CD14-positive monocyte (primary cell): ENCODE data around the gene FAM171A1. TPM values are rescaled to one million over a fixed set of nuclear protein-coding genes. Genes with fewer than 3 reads are reported as not detected.

Experiments used
- DNase-seq, 3 donors: peaks; one replicate each; pipeline ENCODE4 v3.0.0-alpha.2; 2011 to 2022
- H2AFZ ChIP-seq: 2 replicates; pipeline ENCODE4 v1.6.0; 2012; ENCODE audit warnings: mild to moderate bottlenecking, low read depth, low read length, inconsistent platforms; ENCODE audit not compliant: insufficient read depth, poor library complexity, severe bottlenecking
- H3K27ac ChIP-seq, 2 donors: 1 replicate in 1 of 2; 2 replicates in 1 of 2; pipeline ENCODE4 v1.5.1; 2012 to 2013; ENCODE audit warnings: low read length in 2 of 2, control low read depth in 1 of 2, inconsistent platforms in 1 of 2, low read depth in 1 of 2, mild to moderate bottlenecking in 1 of 2
- H3K27me3 ChIP-seq, 2 donors: one replicate each; pipeline versions ENCODE4 v1.6.0 to v1.6.1; 2011 to 2013; ENCODE audit warnings: low read length in 2 of 2; ENCODE audit not compliant: control insufficient read depth in 2 of 2, insufficient read depth in 2 of 2
- H3K36me3 ChIP-seq, 2 donors: replicated peaks in 1 of 2; 1 replicate in 1 of 2; 2 replicates in 1 of 2; pipeline versions ENCODE4 v1.5.1 to v1.6.1; 2012 to 2013; ENCODE audit warnings: low read length in 2 of 2, control low read depth in 1 of 2, inconsistent platforms in 1 of 2, mild to moderate bottlenecking in 1 of 2; ENCODE audit not compliant: insufficient read depth in 2 of 2, control insufficient read depth in 1 of 2
- H3K4me1 ChIP-seq, 2 donors: 1 replicate in 1 of 2; 2 replicates in 1 of 2; pipeline versions ENCODE4 v1.5.1 to v1.6.1; 2012 to 2013; ENCODE audit warnings: low read length in 2 of 2, control low read depth in 1 of 2, inconsistent platforms in 1 of 2, mild to moderate bottlenecking in 1 of 2, moderate library complexity in 1 of 2; ENCODE audit not compliant: insufficient read depth in 2 of 2, control insufficient read depth in 1 of 2
- H3K4me2 ChIP-seq: replicated peaks from 2 replicates; pipeline ENCODE3; 2012; ENCODE audit warnings: low read length, moderate library complexity, mild to moderate bottlenecking; ENCODE audit not compliant: poor library complexity, severe bottlenecking; ENCODE audit errors: extremely low read depth
- H3K4me3 ChIP-seq, 3 experiments: fragments of 200-600 bp in 1 of 3; sonication (generic) in 1 of 3; replicated peaks in 1 of 3; 1 replicate in 2 of 3; 2 replicates in 1 of 3; pipeline ENCODE4 v1.5.1; 2011 to 2013; ENCODE audit warnings: low read length in 3 of 3, mild to moderate bottlenecking in 3 of 3, control low read depth in 2 of 3, low read depth in 2 of 3, inconsistent platforms in 1 of 3, moderate library complexity in 1 of 3
- H3K79me2 ChIP-seq: 2 replicates; pipeline ENCODE4 v1.6.0; 2012; ENCODE audit warnings: mild to moderate bottlenecking, control low read depth, inconsistent platforms, low read length, moderate library complexity; ENCODE audit not compliant: insufficient read depth
- H3K9ac ChIP-seq: 2 replicates; pipeline ENCODE4 v1.6.0; 2017; ENCODE audit warnings: low read length, mild to moderate bottlenecking; ENCODE audit not compliant: insufficient read depth, poor library complexity, severe bottlenecking
- H3K9me3 ChIP-seq, 2 donors: replicated peaks in 1 of 2; 1 replicate in 1 of 2; 2 replicates in 1 of 2; pipeline versions ENCODE4 v1.5.1 to v1.6.1; 2012 to 2013; ENCODE audit warnings: low read length in 2 of 2, control low read depth in 1 of 2; ENCODE audit not compliant: control insufficient read depth in 1 of 2, insufficient read depth in 1 of 2
- H4K20me1 ChIP-seq: 2 replicates; pipeline ENCODE4 v1.6.0; 2012; ENCODE audit warnings: mild to moderate bottlenecking, low read length, control low read depth, moderate library complexity; ENCODE audit not compliant: insufficient read depth
- H3K27ac Mint-ChIP-seq, 7 donors: one replicate each; pipeline ENCODE4 v1.8.0; 2020; ENCODE audit warnings: mild to moderate bottlenecking in 7 of 7, mixed read lengths in 7 of 7, moderate library complexity in 6 of 7, inconsistent platforms in 2 of 7
- H3K27me3 Mint-ChIP-seq, 3 donors: one replicate each; pipeline ENCODE4 v1.8.0; 2021 to 2022; ENCODE audit warnings: low read depth in 3 of 3, mild to moderate bottlenecking in 3 of 3, mixed read lengths in 3 of 3, moderate library complexity in 3 of 3, inconsistent platforms in 1 of 3
- H3K36me3 Mint-ChIP-seq, 2 donors: one replicate each; pipeline ENCODE4 v1.8.0; 2020; ENCODE audit warnings: mixed read lengths in 2 of 2, inconsistent platforms in 1 of 2, mild to moderate bottlenecking in 1 of 2
- H3K4me1 Mint-ChIP-seq: one replicate; pipeline ENCODE4 v1.8.0; 2020; ENCODE audit warnings: mild to moderate bottlenecking, mixed read lengths
- H3K4me3 Mint-ChIP-seq, 2 donors: one replicate each; pipeline ENCODE4 v1.8.0; 2020; ENCODE audit warnings: mild to moderate bottlenecking in 2 of 2, mixed read lengths in 2 of 2, moderate library complexity in 1 of 2
- H3K9me3 Mint-ChIP-seq, 7 donors: one replicate each; pipeline ENCODE4 v1.8.0; 2020 to 2022; ENCODE audit warnings: mixed read lengths in 7 of 7, mild to moderate bottlenecking in 6 of 7, moderate library complexity in 6 of 7, inconsistent platforms in 2 of 7
- CTCF ChIP-seq: fragments of 200-600 bp; IDR thresholded peaks from one replicate; pipeline ENCODE4 v1.8.0; 2022; ENCODE audit warnings: antibody characterized with exemption, mild to moderate bottlenecking
- WGBS: methylation state at CpG from one replicate; pipeline ENCODE4 v1.1.5; 2013; ENCODE audit warnings: missing lambda C conversion rate; ENCODE audit not compliant: insufficient coverage; 5-methylcytosine and 5-hydroxymethylcytosine counted together
- intact Hi-C, 2 donors: fragments of 100-400 bp; cut with micrococcal nuclease; formaldehyde crosslinking; loops; one replicate each; pipeline versions ENCODE4 v1.15.0 to v1.15.1; 2023
- polyA plus RNA-seq, 3 donors: library from polyadenylated mRNA; depleted of rRNA in 1 of 3; unstranded in 2 of 3; stranded (reverse) in 1 of 3; fragments of 300-500 nt in 2 of 3; fragments of >200 nt in 1 of 3; fragmentation: Illumina TruSeq in 2 of 3; gene quantifications; 1 replicate in 2 of 3; 2 replicates in 1 of 3; pipeline ENCODE4 v1.2.3, GENCODE V29; 2012 to 2021

The FAM171A1 gene
- polyA plus RNA-seq, 3 donors = not detected

- no peak for DNase-seq
- Histone ChIP-seq H3K36me3 (no peaks in the 10 kb centered on the region), H3K9me3 (no peaks in the 10 kb centered on the region), H3K27ac (no peak overlapping the region), H3K79me2 (no peaks in the 10 kb centered on the region), H3K4me1 (no peaks in the 10 kb centered on the region), H3K9ac (no peak overlapping the region), H3K4me3 (no peak overlapping the region), H4K20me1 (no peaks in the 10 kb centered on the region), H3K27me3 (peaks cover 0 to 5% of the 10 kb centered on the region in 2 donors), H3K4me2 (no peak overlapping the region), H2AFZ (no peak overlapping the region)
- Mint-ChIP-seq H3K9me3 (peaks cover 0 to 3% (median 0%) of the 10 kb centered on the region in 7 donors), H3K4me1 (no peaks in the 10 kb centered on the region), H3K36me3 (no peaks in the 10 kb centered on the region), H3K27ac (no peak overlapping the region), H3K27me3 (peaks cover 29 to 36% (median 30%) of the 10 kb centered on the region in 3 donors), H3K4me3 (no peak overlapping the region)
- TF ChIP-seq CTCF = no peak
- intact Hi-C loops = no loop called here
- 98% methylated on average over 5 of the region's 7 CpGs for WGBS
These were observed 18.3 kb downstream of the FAM171A1 start for GRCh38 chr10:15352836-15353235.

- Histone ChIP-seq H4K20me1 (no peaks in the 10 kb centered on the region), H3K4me1 (no peaks in the 10 kb centered on the region), H3K9me3 (no peaks in the 10 kb centered on the region), H3K36me3 (no peaks in the 10 kb centered on the region), H3K27ac (no peak overlapping the region), H2AFZ (no peak overlapping the region), H3K4me2 (no peak overlapping the region), H3K4me3 (no peak overlapping the region), H3K9ac (no peak overlapping the region), H3K79me2 (no peaks in the 10 kb centered on the region), H3K27me3 (peaks cover 0 to 5% of the 10 kb centered on the region in 2 donors)
- Mint-ChIP-seq H3K36me3 (no peaks in the 10 kb centered on the region), H3K4me1 (no peaks in the 10 kb centered on the region), H3K9me3 (peaks cover 0 to 3% (median 0%) of the 10 kb centered on the region in 7 donors), H3K27ac (no peak overlapping the region), H3K4me3 (no peak overlapping the region), H3K27me3 (peaks cover 26 to 38% (median 27%) of the 10 kb centered on the region in 3 donors)
- intact Hi-C loops = no loop called here
- no peak for DNase-seq
- TF ChIP-seq CTCF = no peak
- no CpG with 5 or more reads among the region's 3 CpGs for WGBS
These were observed 18.9 kb downstream of the FAM171A1 start for GRCh38 chr10:15352201-15352600.
